GM21576 (cell line): ENCODE results near the gene TEX26.

Experiments used
- ATAC-seq: cut with Tn5 transposase; IDR thresholded peaks from one replicate; pipeline ENCODE4 v1.9.1; 2021; ENCODE audit warnings: mild to moderate bottlenecking, moderate library complexity; ENCODE audit not compliant: unreplicated experiment

The TEX26 gene

DNA sequence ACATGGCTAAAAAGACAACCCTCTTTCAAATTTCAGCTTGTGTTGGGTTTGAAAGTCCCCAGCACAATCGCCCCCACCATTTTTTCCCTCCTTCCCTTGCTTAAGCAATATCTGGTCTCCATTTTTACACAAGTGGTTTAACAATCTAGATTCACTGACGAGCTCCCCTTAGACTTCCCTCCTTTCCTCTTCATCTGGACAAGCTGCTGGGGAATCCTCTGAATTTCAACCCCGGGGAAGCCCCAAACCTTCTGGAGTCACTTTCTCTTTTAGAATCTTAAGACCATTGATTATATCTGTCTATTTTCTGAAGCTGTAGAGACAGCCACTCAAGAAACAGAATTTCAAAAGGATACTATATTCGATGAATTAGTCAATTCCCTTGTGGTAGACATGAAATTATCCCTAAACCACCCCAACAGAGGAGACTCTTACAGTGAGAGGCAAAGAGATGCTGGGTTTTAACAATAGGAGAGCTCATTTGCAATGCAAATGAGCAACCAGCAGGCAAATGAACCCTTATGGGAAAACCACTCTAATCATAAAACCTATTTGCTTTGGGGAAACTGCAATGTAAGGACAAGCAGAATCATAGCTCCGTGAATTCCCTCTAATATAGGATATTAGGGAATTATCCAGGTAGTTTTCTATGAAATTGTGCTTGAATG lies 78.9 kb downstream of the TEX26 start:
- ATAC-seq: no peak

- ATAC-seq: no peak
These were observed 79.6 kb downstream of the TEX26 start for GRCh38 chr13:31011901-31012654.

GRCh38 chr13:31012655-31013024 lies 80.2 kb downstream of the TEX26 start:
- no peak for ATAC-seq

GRCh38 chr13:31014456-31014855 lies 82.0 kb downstream of the TEX26 start:
- no peak for ATAC-seq

- ATAC-seq: no peak
These were observed 82.7 kb downstream of the TEX26 start for GRCh38 chr13:31015199-31015598.

DNA sequence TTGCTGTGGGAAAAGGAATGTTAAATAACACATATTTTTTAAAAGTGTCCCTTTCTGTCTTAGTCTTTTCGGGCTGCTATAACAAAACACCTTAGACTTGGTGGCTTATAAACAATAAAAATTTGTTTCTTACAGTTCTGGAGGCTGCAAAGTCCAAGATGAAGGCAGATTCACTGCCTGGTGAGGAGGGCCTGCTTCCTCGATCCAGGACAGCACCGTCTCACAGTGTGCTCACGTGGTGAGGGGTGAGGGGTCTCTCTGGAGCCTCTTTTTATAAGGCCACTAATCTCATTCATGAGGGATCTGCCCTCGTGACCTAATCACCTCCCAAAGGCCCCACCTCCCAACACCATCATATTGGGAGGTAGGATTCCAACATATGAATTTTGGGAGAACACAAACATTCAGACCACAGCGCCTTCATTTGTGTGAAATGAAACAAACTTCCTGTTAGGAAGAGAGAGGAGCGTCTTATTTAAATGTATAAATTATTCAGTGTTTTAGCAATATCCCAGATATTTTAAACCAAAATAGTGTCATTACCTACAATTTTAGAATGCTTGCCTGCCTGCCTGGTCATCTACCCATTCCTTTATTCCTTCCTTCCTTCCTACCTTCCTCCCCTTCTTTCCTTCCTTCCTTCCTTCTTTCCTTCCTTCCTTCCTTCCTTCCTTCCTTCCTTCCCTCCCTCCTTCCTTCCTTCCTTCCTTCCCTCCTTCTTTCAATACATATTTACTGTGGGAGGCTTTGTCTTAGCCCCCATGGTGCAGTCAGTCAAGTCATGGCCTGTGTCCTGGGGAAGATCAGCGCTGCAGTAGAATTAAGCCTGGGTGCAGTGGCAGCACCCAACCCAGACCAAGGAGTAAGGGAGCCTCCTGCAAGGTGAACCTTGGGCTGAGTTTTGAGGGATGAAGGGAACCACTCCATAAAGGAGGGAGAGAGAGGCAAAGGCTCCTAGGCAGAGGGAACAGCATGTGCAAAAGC lies 84.2 kb downstream of the TEX26 start:
- ATAC-seq: no peak

DNA sequence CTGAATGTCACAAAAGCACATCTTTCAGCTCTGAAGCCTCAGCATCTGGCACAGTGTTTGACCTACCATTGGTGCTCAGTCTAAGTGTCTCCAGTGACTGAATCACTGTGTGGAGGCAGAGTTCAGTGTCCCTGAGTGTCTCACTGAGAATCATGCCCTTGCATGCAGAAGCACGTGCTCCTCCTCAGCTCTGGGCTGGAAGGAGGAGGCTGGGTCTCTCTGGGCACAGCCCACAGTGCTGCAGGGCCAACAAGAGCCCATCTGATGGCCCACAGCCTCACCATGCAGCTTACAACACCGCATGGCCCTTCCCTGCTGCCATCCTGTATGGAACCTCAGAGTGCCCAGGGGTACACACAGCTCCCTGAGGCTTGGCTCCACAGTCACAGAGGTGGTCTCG lies 86.1 kb downstream of the TEX26 start:
- ATAC-seq: no peak

- no peak for ATAC-seq
These were observed 88.5 kb downstream of the TEX26 start for GRCh38 chr13:31020996-31021395.

- ATAC-seq: no peak
These were observed 89.9 kb downstream of the TEX26 start for GRCh38 chr13:31022288-31022895.

GRCh38 chr13:31022928-31023530 lies 90.6 kb downstream of the TEX26 start:
- no peak for ATAC-seq
